GM11168 (cell line): ENCODE measurements around the gene RFESD.
"Not testable (repeated sequence)": the region's sequence is repeated elsewhere in the genome, so short reads cannot be mapped to it uniquely, and the experiment has no call there.

Experiments
- in situ Hi-C: fragments of 300-500 bp; cut with MboI; formaldehyde crosslinking; loops from one replicate; pipeline ENCODE4 v1.12.0; 2022; ENCODE audit warnings: low sequenced_read_pairs; ENCODE audit not compliant: unreplicated experiment

Gene RFESD

DNA sequence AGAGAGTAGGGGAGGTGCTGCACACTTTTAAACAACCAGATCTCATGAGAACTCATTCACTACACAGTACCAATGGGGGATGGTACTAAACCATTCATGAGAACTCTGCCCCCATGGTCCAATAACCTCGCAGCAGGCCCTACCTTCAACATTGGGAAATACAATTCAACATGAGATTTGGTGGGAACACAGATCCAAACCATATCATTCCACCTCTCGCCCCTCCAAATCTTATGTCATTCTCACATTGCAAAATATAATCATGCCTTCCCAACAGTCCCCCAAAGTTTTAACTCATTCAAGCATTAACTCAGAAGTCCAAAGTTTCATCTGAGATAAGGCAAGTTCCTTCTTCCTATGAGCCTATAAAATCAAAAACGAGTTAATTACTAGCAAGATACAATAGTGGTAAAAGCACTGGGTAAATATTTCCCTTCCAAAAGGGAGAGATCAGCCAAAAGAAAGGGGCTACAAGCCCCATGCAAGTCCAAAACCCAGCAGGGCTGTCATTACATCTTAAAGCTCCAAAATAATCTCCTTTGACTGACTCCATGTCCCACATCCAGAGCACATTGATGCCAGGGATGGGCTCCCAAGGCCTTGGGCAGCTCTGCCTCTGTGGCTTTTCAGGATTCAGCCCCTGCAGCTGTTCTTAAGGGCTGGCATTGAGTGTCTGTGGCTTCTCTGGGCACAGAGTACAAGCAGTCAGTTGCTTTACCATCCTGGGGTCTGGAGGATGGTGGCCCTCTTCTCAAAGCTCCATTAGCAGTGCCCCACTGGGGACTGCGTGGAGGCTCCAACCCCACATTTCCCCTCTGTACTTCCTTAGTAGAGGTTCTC, 18.4 kb upstream of the RFESD start:
- in situ Hi-C loops = no loop called here

DNA sequence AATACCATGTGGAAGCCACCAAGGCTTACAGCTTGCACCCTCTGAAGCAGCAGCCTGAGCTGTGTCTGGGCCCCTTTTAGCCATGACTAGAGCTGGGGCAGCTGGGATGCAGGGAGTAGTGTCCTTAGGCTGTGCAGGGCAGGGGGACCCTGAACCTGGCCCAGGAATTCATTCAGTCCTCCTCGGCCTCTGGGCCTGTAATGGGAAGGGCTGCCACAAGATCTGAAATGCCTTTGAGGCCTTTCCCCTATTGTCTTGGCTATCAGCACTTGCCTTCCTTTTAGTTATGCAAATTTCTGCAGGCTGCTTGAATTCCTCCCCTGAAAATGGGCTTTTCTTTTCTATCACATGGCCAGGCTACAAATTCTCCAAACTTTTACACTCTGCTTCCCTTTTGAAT, 17.6 kb upstream of the RFESD start:
- in situ Hi-C loops = no loop called here

- in situ Hi-C loops = no loop called here
These were observed 16.1 kb upstream of the RFESD start for GRCh38 chr5:95630394-95630917.

- in situ Hi-C loops = no loop called here
These were observed 15.2 kb upstream of the RFESD start for GRCh38 chr5:95631255-95631958.

DNA sequence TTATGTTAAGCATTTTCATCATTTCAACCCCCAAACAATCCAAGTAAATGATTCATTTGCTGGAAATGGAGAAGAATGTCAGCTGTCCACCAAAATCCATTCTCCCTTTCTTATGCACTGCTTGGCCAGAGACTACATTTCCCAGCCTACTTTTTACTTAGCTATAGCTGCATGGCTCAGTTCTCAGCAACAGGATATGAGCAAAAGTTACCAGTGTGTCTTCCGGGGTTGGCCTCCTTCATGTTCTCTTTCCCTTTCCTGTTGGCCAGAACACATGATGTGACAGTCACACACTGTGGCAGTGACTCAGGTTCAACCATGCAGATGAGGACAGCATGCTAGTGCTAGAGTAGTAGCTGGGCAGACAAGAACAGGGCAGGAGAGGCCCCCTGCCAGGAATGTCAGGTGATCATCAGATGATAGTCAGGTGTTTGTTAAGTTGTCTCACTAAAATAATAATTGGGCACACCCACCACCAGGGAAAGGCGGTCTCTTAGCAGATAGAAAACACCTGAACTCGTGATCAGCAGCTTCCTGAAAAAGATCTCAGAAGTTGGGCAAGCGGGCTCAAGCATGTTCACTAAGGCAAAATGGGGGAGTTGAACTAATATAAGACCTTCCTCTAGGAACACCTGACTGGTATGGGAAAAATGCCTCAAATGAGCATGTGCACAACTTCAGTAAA, 14.4 kb upstream of the RFESD start:
- in situ Hi-C loops = no loop called here

- in situ Hi-C loops = not testable (repeated sequence)
These were observed 13.6 kb upstream of the RFESD start for GRCh38 chr5:95632942-95633341.

GRCh38 chr5:95633671-95634070, 12.9 kb upstream of the RFESD start:
- in situ Hi-C loops = no loop called here

- in situ Hi-C loops = no loop called here
These were observed 12.5 kb upstream of the RFESD start for GRCh38 chr5:95634081-95634480.

DNA sequence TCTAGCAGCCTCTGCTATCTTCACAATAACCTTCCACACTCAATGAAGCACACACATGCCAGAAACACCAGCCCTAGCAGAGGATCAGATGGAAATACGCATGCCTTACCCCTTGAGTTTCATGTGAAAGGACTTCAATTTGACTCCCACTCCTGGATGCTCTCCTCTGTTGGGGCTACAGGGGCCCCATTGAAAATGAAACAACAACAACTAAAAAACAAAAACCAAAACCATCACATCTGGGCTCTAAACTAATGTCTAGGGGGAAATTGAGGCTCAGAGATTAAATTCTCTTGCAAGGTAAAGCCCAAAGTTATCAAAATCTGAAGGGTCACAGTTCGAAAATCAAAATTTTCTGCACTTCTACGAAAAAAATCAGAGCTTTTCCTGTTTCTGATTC, 7.9 kb upstream of the RFESD start:
- in situ Hi-C loops = no loop called here

- in situ Hi-C loops = no loop called here
These were observed 4.8 kb upstream of the RFESD start for GRCh38 chr5:95641741-95642220.

- in situ Hi-C loops = no loop called here
These were observed 3.4 kb upstream of the RFESD start for GRCh38 chr5:95643152-95643551.

DNA sequence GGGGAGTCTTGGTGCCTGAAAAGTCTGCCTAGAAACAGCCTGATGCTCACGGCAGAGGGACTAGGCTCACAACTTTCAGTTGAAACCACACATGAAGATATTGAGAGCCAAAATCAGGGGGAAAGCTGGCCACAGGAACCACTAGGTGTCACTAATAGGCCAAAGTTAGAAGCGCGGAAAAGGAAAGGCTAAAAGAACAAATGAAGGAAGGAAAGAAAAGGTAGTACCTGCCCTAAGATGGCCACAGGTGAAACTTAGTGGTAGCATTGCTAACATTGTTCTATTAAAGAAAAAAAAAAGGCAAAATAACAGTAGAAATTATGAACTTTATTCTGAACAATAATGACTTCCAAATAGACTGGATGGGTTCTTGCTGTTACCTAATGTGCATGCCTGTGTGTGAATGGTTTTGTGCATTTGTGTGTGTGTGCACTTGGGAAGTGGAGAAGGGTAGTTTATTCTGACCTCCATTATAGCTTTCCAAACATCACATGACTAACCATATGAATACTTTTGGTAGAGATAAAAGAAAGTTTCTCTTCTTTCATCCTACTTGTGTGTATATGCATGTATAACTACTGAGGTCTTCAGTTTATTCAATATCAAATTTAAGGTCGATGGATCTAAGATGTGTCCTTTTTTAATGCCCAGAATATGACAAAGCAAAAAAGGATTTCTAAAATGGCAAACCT, 2.1 kb upstream of the RFESD start:
- in situ Hi-C loops = no loop called here

DNA sequence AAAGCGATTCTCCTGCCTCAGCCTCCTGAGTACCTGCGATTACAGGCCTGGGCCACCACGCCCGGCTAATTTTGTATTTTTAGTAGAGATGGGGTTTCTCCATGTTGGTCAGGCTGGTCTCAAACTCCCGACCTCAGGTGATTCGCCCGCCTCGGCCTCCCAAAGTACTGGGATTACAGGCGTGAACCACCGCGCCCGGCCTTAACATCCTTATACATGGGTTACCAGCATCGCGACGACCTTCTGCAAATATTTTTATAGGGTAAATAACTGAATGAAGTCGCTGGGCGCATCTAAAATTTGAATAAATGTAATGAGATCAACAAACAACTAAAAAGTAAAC, 380 bp upstream of the RFESD start:
- in situ Hi-C loops = not testable (repeated sequence)

DNA sequence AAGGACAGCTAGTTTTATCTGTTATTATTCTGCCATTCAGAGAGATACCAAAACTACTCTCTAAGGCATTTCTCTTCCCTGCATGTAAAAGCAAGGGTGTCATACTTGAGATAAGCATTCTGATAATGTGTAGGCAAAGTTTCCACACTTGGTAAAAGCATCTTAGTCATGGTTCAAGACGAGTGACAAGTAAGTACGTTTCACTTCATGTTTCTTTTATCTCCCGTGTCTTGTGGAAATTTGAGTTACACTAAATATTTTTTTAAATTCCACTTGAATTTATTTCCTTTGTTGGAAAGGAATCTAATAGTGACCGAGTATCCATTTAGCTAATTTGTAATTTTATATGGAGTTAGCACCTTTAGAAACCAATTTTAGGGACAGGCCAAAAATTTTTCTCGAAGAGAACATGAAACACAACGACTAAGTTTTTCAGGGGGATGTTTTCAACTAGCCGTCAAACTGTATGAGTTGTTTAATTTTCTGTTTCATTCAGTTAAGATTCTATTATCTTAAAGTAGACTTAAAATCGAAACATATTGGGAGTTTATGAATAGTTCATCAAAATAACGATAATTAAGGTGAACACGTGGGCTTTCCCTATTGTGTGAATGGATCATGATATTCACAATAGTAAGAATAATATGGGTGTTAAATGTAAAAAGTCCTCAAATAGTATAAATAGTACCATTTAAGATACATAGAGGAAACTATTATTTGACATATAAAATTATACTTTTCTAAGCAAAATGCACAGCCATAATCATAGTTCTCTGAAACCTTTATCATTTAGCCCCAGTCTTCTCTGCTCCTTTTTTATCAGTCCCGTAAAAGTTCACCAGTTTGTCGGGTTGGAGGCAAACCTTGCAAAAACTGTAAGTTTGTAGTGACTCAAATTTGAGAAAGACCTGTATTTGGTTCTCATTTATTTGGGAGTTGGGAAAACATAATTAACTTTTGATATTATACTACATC, 1.6 kb downstream of the RFESD start:
- in situ Hi-C loops = no loop called here

DNA sequence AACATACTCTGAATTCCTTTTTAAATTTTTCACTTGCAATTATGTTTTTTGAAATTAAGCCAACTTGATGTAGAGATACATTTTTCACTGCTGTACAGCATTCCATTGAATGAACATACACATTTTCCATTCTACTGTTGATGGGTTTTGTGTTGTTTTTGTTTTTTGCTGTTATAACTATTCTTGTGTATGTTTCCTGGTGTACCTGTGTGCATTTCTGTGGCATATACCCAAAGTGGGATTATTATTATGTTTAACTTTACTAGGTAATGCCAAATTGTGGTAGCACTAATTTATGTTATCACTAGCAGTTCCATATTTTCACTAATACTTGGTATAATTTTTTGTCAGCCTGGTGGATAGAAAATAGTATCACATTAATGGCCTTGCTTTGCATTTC, 2.7 kb downstream of the RFESD start:
- in situ Hi-C loops = no loop called here

DNA sequence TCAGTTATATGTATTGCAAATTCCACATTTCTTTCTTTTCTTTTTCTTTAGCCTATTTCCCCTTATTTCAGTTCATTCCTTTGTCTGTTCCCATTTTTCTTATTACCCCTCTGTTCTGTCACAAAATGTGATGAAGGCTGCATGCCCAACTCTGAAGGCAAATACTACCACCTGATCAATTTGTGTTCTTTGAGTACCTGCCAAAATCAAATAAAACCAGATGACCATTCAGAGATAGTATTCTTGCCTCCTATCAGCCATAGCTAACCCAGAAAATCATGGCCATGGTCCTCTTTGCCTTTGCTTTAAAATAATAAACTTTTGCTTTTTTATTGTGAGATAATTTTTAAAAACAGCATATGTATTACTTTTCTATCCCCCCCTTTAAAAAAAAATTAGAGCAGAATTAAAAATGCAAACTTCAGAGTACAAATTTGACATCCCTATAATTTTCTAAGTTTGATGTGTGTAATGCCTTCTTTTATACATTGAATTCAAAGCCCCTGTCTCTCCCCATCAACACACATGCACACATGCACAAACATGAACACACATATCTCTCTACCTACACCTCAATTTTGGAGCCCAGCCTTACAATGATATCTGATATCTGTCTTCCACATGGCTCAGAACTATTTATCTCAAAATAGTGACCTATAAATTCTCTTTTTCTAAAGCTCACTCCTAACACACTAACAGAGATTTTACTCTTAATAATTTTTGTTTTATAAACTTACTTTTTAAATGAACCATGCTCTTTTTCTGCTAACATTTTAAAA, 3.5 kb downstream of the RFESD start:
- in situ Hi-C loops = no loop called here

- in situ Hi-C loops = no loop called here
These were observed 6.3 kb downstream of the RFESD start for GRCh38 chr5:95652849-95653248.

DNA sequence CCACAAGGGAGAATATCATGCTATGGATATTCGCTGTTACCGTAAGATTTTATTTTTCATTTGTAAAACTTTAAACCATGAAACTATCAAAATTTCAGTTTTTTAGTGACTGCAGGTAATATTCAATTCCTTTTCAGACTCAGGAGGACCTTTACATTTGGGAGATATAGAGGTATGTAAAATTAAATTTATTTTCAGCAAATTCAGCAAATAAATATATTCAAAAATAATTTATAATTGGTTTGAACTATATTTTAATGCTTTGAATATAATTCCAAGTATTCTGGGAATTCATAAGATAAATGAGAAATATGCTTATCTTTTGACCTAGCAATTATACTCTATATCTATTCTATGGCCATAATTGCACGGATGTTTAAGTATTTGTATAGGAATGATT, 7.6 kb downstream of the RFESD start:
- in situ Hi-C loops = no loop called here
